ENCODE measurements around the gene DNAJB5. TPM values are rescaled to one million over a fixed set of nuclear protein-coding genes. Genes with fewer than 3 reads are reported as not detected.
"Not testable (repeated sequence)": the region's sequence is repeated elsewhere in the genome, so short reads cannot be mapped to it uniquely, and the experiment has no call there.

The DNAJB5 gene
- total RNA-seq, 3 donors from 2014 or later, result 1.2 to 32.9 (median 5.8) TPM

GRCh38 chr9:35014517-35014916 lies 25.0 kb downstream of the DNAJB5 start:
- Histone ChIP-seq H3K9me3 (peaks cover 11% of the 10 kb centered on the region), H3K4me1 (ENCODE audit: low read depth) (no peaks in the 10 kb centered on the region), H3K4me3 (no peak overlapping the region), H3K36me3 (ENCODE audit: low read depth) (no peaks in the 10 kb centered on the region)
- DNase-seq (no peak), ATAC-seq (no peak)
- intact Hi-C loops (cut with DNase I, micrococcal nuclease), result no loop called here
- no peak for TF ChIP-seq CTCF (IDR thresholded peaks at IDR 0.05)

DNA sequence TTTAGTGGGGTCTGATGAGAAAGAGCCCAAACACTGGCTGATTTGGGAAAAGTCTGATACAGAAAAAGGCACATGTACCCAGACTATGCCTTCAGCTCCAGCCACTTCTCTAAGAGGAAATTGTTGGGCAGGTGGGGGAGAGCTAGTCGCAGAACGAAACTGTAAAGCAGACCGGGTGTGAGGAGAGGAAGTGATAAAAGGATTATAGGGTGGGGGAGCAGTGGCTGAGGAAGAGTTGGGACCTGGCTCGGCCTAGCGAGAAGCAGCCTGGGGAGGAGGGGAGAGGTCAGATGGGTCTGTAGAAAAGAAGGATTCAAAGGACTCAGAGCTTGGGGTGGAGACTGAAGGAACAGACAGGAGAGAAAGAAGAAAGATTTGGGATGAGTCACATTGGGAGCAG lies 33.9 kb downstream of the DNAJB5 start:
- ATAC-seq; DNase-seq; H3K4me3 ChIP-seq; intact Hi-C loops (cut with DNase I, micrococcal nuclease); H3K36me3 ChIP-seq (ENCODE audit: low read depth); H3K9me3 ChIP-seq; H3K4me1 ChIP-seq (ENCODE audit: low read depth): not testable (repeated sequence)

GRCh38 chr9:35026671-35027070 lies 37.1 kb downstream of the DNAJB5 start:
- no peak for DNase-seq
- no peaks in the 10 kb centered on the region for H3K4me1 ChIP-seq (ENCODE audit: low read depth)
- no peaks in the 10 kb centered on the region for H3K36me3 ChIP-seq (ENCODE audit: low read depth)
- intact Hi-C loops (cut with DNase I, micrococcal nuclease), result no loop called here
- H3K9me3 ChIP-seq, result no peaks in the 10 kb centered on the region
- TF ChIP-seq CTCF (IDR thresholded peaks at IDR 0.05), result no peak
- H3K4me3 ChIP-seq, result no peak overlapping the region
- no peak for ATAC-seq

DNA sequence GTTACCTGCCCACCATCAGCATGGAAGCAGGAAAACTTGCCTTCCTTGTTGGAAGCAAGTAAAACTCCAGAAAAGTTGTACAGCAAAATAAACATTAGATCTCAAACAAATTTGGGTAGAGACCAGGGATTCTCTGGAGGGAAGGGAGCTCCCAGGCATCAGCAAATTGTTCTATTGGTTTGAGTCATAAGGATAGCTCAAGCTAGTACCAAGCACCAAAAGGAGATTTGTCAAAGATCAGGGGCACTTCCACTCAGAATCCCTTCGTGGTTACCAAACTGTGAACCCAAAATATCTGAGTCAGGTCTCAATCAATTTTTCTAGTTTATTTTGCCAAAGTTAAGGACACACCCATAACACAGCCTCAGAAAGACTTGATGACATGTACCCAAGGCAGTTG lies 37.8 kb downstream of the DNAJB5 start:
- H3K4me3 ChIP-seq, result no peak overlapping the region
- DNase-seq (no peak), ATAC-seq (no peak)
- intact Hi-C loops (cut with DNase I, micrococcal nuclease), result no loop called here
- no peaks in the 10 kb centered on the region for H3K9me3 ChIP-seq
- TF ChIP-seq CTCF (IDR thresholded peaks at IDR 0.05), result no peak
- H3K36me3 ChIP-seq (ENCODE audit: low read depth), result no peaks in the 10 kb centered on the region
- no peaks in the 10 kb centered on the region for H3K4me1 ChIP-seq (ENCODE audit: low read depth)

GRCh38 chr9:35027860-35028259 lies 38.3 kb downstream of the DNAJB5 start:
- ATAC-seq, result no peak
- Histone ChIP-seq H3K9me3 (no peaks in the 10 kb centered on the region), H3K36me3 (ENCODE audit: low read depth) (no peaks in the 10 kb centered on the region), H3K4me1 (ENCODE audit: low read depth) (no peaks in the 10 kb centered on the region), H3K4me3 (no peak overlapping the region)
- intact Hi-C loops (cut with DNase I, micrococcal nuclease), result no loop called here
- no peak for TF ChIP-seq CTCF (IDR thresholded peaks at IDR 0.05)
- DNase-seq, result no peak

GRCh38 chr9:35028341-35028740 lies 38.8 kb downstream of the DNAJB5 start:
- H3K4me1 ChIP-seq (ENCODE audit: low read depth), result no peaks in the 10 kb centered on the region
- DNase-seq (no peak), ATAC-seq (no peak)
- no peak for TF ChIP-seq CTCF (IDR thresholded peaks at IDR 0.05)
- H3K36me3 ChIP-seq (ENCODE audit: low read depth), result no peaks in the 10 kb centered on the region
- H3K4me3 ChIP-seq, result no peak overlapping the region
- no peaks in the 10 kb centered on the region for H3K9me3 ChIP-seq
- intact Hi-C loops (cut with DNase I, micrococcal nuclease), result no loop called here
